OCI-LY3 (cell line): Measurements from ENCODE around the gene RPRD2.

Experiments
- H2AFZ ChIP-seq: fragments of 200-600, 300-600 bp; shearing (Covaris generic); 2 replicates; pipeline ENCODE4 v1.6.0; 2014; ENCODE audit warnings: antibody characterized with exemption, low read depth, low read length
- H3K27ac ChIP-seq: fragments of 200-600, 300-600 bp; sonication (generic); 2 replicates; pipeline ENCODE4 v1.5.1; 2014; ENCODE audit warnings: mild to moderate bottlenecking, low read length, moderate library complexity, mixed read lengths
- H3K27me3 ChIP-seq: fragments of 200-600, 300-600 bp; sonication (generic); 2 replicates; pipeline ENCODE4 v1.6.1; 2014; ENCODE audit warnings: low read depth, low read length, mixed read lengths
- H3K36me3 ChIP-seq: fragments of 200-600, 300-600 bp; sonication (generic); replicated peaks from 2 replicates; pipeline ENCODE3; 2014; ENCODE audit warnings: low read depth, low read length, mixed read lengths
- H3K4me1 ChIP-seq: fragments of 300-600, 200-600 bp; sonication (generic); 2 replicates; pipeline ENCODE4 v1.6.1; 2014; ENCODE audit warnings: low read length, mixed read lengths
- H3K4me2 ChIP-seq: fragments of 200-600, 300-600 bp; sonication (generic); 2 replicates; pipeline ENCODE4 v1.6.1; 2014; ENCODE audit warnings: low read length, mixed read lengths
- H3K4me3 ChIP-seq: fragments of 300-600, 200-600 bp; sonication (generic); 2 replicates; pipeline ENCODE4 v1.5.1; 2014; ENCODE audit warnings: antibody characterized with exemption, mild to moderate bottlenecking, low read length, moderate library complexity
- H3K79me2 ChIP-seq: fragments of 300-600, 200-600 bp; shearing (Covaris generic); 2 replicates; pipeline ENCODE4 v1.6.1; 2014; ENCODE audit warnings: mild to moderate bottlenecking, low read length, mixed read lengths
- H3K9ac ChIP-seq: fragments of 300-600, 200-600 bp; shearing (Covaris generic); 2 replicates; pipeline ENCODE4 v1.6.0; 2014; ENCODE audit warnings: mild to moderate bottlenecking, low read length, moderate library complexity
- H3K9me3 ChIP-seq: fragments of 200-600, 300-600 bp; shearing (Covaris generic); 2 replicates; pipeline ENCODE4 v1.6.1; 2014; ENCODE audit warnings: low read length, mixed read lengths; ENCODE audit not compliant: insufficient read depth
- H4K20me1 ChIP-seq: fragments of 200-600, 300-600 bp; sonication (generic); 2 replicates; pipeline ENCODE4 v1.6.1; 2016; ENCODE audit warnings: low read length, mixed read lengths; ENCODE audit not compliant: insufficient read depth
- CTCF ChIP-seq: fragments of 200-600, 300-600 bp; sonication (generic); IDR thresholded peaks from 2 replicates; pipeline ENCODE4 v1.5.1; 2014; ENCODE audit warnings: antibody characterized with exemption, low read length, low read depth
- EZH2phosphoT487 ChIP-seq: fragments of 200-600 bp; shearing (Covaris generic); IDR thresholded peaks from 2 replicates; pipeline ENCODE4 v1.6.1; 2018; ENCODE audit warnings: antibody characterized with exemption, mixed run types, low read depth

RPRD2 gene

DNA sequence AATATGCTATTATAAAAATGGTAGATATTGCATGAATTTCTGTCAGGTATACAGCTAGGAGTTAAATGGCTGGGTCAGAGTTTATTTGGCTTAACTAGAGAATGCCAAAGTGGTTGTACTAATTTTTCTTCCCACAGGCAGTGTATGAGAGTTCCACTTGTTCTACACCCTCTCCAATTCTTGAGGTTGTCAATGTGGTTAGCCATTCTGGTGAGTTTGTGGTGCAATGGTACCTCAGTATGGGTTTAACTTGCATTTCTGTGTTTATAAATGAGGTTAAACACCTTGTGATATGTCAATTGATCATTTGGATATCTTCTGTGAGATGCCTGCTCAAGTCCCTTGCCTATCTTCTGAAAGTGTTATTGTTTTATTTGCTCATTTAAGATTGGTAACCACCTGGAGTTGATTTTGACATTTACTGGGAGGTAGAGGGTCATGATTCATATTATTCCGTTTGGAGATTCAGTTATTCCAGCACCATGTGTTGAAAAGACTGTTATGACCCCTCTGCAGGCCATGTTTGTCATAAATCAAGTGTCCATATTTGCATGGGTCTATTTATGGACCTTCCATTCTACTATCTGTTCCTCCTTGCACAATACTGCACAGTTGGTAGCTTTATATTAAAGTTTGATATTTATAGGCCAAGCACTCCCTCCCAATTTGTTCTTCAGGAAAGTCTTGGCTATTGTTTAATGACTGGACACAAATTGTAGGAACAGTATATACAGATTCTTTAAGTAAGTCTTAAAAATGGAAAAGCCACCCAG is 157.4 kb downstream of the RPRD2 start:
- H3K27ac ChIP-seq, result no peak overlapping the region
- TF ChIP-seq EZH2phosphoT487 (no peak), CTCF (no peak)
- no peak overlapping the region for H2AFZ ChIP-seq
- H3K4me1 ChIP-seq, result peaks cover 5% of the 10 kb centered on the region
- H3K4me2 ChIP-seq, result no peak overlapping the region
- H4K20me1 ChIP-seq, result no peaks in the 10 kb centered on the region
- H3K9ac ChIP-seq, result no peak overlapping the region
- no peaks in the 10 kb centered on the region for H3K9me3 ChIP-seq
- no peaks in the 10 kb centered on the region for H3K79me2 ChIP-seq
- H3K27me3 ChIP-seq, result no peaks in the 10 kb centered on the region
- H3K36me3 ChIP-seq, result no peaks in the 10 kb centered on the region
- H3K4me3 ChIP-seq, result no peak overlapping the region

GRCh38 chr1:150525348-150525747 is 161.4 kb downstream of the RPRD2 start:
- Histone ChIP-seq H3K4me1 (peaks cover 9% of the 10 kb centered on the region; the same call in 1 of the 2 replicates), H3K4me2 (no peak overlapping the region), H3K4me3 (no peak overlapping the region), H3K27ac (no peak overlapping the region), H2AFZ (no peak overlapping the region), H3K79me2 (no peaks in the 10 kb centered on the region), H3K9me3 (no peaks in the 10 kb centered on the region), H3K27me3 (no peaks in the 10 kb centered on the region), H4K20me1 (no peaks in the 10 kb centered on the region), H3K36me3 (no peaks in the 10 kb centered on the region), H3K9ac (no peak overlapping the region)
- no peak for TF ChIP-seq EZH2phosphoT487
